Activated T-helper 1 cell treated with Interleukin-2 at 50 U/mL for 16 hours (primary cell): ENCODE results near the gene ENAH.
"Not testable (repeated sequence)": the region's sequence is repeated elsewhere in the genome, so short reads cannot be mapped to it uniquely, and the experiment has no call there.

ENCODE experiments used
- DNase-seq: peaks from one replicate; pipeline ENCODE4 v3.0.0-alpha.2; 2020; ENCODE audit warnings: low read depth

Gene ENAH

GRCh38 chr1:225674381-225674780, 21.5 kb upstream of the ENAH start:
- no peak for DNase-seq

GRCh38 chr1:225670806-225671733, 18.1 kb upstream of the ENAH start:
- no peak for DNase-seq

- DNase-seq: no peak
Measured at GRCh38 chr1:225670356-225670755, 17.4 kb upstream of the ENAH start.

- no peak for DNase-seq
Measured at GRCh38 chr1:225668222-225668621, 15.3 kb upstream of the ENAH start.

GRCh38 chr1:225667362-225667761, 14.4 kb upstream of the ENAH start:
- DNase-seq: no peak

- DNase-seq: no peak
Measured at GRCh38 chr1:225666495-225666894, 13.6 kb upstream of the ENAH start.

- DNase-seq: no peak
Measured at GRCh38 chr1:225664762-225665161, 11.8 kb upstream of the ENAH start.

GRCh38 chr1:225662155-225662554, 9.2 kb upstream of the ENAH start:
- DNase-seq: no peak

- no peak for DNase-seq
Measured at GRCh38 chr1:225660544-225660946, 7.6 kb upstream of the ENAH start.

- no peak for DNase-seq
Measured at GRCh38 chr1:225658041-225658440, 5.1 kb upstream of the ENAH start.

GRCh38 chr1:225657462-225657989, 4.6 kb upstream of the ENAH start:
- no peak for DNase-seq

GRCh38 chr1:225656259-225656655, 3.3 kb upstream of the ENAH start:
- not testable (repeated sequence) for DNase-seq

GRCh38 chr1:225655509-225656258, 2.8 kb upstream of the ENAH start:
- no peak for DNase-seq

GRCh38 chr1:225654688-225655508, 2.0 kb upstream of the ENAH start:
- DNase-seq: no peak

- DNase-seq: no peak
Measured at GRCh38 chr1:225654277-225654597, 1.3 kb upstream of the ENAH start.

- no peak for DNase-seq
Measured at GRCh38 chr1:225653463-225654276, 747 bp upstream of the ENAH start.

GRCh38 chr1:225651872-225652728, 823 bp downstream of the ENAH start:
- no peak for DNase-seq

GRCh38 chr1:225651376-225651871, 1.5 kb downstream of the ENAH start:
- DNase-seq: no peak

GRCh38 chr1:225650179-225650578, 2.7 kb downstream of the ENAH start:
- DNase-seq: no peak
